SH-SY5Y (cell line): ENCODE data around the gene NPHS1.

Experiments used
- GATA2 ChIP-seq: IDR thresholded peaks from 2 replicates; pipeline ENCODE4 v1.6.1; 2011; ENCODE audit warnings: mild to moderate bottlenecking, low read depth, low read length
- GATA3 ChIP-seq: IDR thresholded peaks from 2 replicates; pipeline ENCODE4 v1.6.1; 2011; ENCODE audit warnings: low read depth, mild to moderate bottlenecking, low read length, moderate library complexity

DNA sequence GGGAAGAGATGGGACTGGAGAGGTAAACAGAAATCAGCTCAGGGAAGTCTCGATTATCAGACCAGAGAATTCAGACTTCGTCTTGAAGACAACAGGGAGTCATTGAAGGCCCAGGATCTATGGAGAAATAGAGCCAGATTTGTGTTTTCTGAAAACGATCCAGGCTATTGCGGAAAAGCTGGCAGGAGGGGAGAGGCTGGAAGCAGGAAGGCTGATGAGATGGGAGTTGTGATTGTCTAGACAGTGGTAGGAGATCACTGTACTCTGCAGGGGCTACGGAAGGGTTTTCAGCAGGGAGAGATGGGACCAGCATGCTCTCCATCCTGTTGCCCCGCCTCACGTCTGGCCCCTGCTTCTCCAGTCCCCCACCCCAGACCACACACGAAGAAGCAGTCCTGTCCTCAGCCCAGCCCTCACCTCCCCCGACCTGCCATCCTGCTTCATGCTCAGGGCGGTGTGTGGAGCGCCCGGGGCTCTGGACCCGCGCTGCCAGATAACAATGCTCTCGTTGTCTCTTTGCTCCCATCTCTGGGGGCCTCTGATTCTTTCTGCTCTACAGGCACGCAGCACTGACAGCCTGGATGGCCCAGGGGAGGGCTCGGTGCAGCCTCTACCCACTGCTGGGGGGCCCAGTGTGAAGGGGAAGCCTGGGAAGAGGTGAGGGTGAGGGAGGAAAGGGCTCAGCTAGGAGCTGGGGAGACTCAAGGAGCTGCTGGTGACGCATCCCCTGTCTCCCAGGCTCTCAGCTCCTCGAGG is 75.0 kb downstream of the NPHS1 start:
- TF ChIP-seq GATA2 (no peak), GATA3 (no peak)
